Measurements from ENCODE around the gene PDE4B. TPM values are rescaled to one million over a fixed set of nuclear protein-coding genes. Genes with fewer than 3 reads are reported as not detected.
A peak's percentile ranks its signal among the peaks of the same experiment; 100 is the strongest.

The PDE4B gene
- total and polyA plus RNA-seq, 12 donors, result 2.0 to 63.2 (median 15.3) TPM

DNA sequence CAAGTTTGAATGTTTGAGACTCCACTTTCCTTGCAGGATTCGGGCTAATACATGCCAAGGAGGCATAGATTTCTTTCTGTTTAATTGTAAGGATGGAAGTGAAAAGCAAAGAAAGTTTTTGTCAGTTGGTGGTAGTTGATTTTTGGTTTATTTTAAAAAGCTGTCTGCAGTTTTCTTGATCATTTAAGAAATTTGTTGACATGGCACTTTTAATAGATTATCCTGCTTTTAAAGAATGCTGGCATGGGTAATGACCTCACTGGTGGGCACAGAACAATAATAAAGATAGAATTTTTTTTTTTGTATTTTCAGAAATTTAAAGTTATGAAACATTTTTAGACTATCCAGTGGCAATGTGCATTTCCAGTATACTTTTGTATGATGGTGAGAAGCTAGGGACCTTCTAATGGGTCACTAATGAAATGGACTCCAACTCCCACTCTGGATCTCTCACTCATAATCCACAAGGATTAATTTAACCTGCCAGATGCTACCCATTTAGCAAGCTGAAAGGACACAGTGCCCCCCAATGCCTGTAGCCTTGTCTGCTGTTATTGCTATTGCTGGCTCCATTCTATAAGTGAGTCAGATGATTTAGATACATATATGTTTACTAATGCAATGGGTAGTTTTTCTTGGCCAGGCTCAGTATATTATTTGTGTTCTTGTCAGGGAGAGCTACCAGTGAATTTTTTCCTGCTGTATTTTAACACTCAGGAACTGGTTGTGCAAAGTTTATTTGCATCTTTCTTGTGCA is 551.1 kb downstream of the PDE4B start:
- Histone ChIP-seq H3K36me3 (peaks cover 0 to 15% (median 0%) of the 10 kb centered on the region in 9 donors), H3K4me3 (no peak overlapping the region), H3K9me3 (no peaks in the 10 kb centered on the region), H3K27me3 (no peaks in the 10 kb centered on the region), H3K4me1 (peaks cover 0 to 99% (median 43%) of the 10 kb centered on the region in 9 donors), H3K27ac (peak overlapping the region in 1 of 10 donors; percentile 4)
- DNase-seq (no peak), ATAC-seq (peak in 1 of 8 donors; percentile 25)
- no peak for TF ChIP-seq CTCF (IDR thresholded peaks at IDR 0.05)
- intact Hi-C loops (cut with DNase I), result no loop called here
- 86% methylated on average over 1 of the region's 1 CpG for WGBS, 2 donors

DNA sequence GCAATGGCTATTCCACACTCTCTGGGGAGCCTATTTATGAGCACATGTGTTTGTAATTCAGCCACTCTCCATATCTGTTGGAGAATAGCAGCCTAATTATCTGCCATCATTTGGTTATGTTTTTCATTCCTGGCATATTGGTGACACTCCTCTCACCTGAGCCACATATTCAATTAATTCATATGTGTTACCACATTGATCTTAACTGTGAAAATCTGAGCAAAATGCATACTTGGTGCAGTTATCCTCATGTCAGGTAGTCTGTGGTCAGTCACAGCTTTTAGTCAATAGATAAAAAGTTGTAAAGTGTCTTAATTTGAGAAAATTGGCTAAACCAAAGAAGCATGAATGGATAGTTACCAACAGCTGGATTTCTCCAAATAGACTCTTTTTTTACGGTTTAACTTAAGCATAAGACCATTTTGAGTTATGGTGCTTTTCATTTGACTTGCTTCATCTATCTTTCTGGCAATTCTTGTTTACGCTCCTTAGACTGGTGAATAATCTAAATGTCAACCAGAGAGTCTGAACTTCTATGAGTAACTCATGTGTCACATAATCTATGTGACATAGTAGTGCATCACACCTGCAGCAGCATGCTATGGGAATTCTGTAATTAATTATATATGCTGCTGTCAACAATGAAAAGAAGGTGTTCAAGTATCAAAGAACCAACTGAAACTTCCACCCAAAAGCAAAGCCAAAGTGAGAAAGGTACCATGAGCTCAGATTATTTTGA is 553.5 kb downstream of the PDE4B start:
- intact Hi-C loops (cut with DNase I), result no loop called here
- no peak for TF ChIP-seq CTCF (IDR thresholded peaks at IDR 0.05)
- no peak for DNase-seq
- no peaks in the 10 kb centered on the region for H3K9me3 ChIP-seq
- H3K27me3 ChIP-seq, result no peaks in the 10 kb centered on the region
- 90 to 98% methylated on average over 2 of the region's 2 CpGs for WGBS, 2 donors
- H3K27ac ChIP-seq, result peak overlapping the region in 1 of 10 donors; percentile 5
- peaks cover 7 to 100% (median 48%) of the 10 kb centered on the region in 9 donors for H3K4me1 ChIP-seq
- no peak overlapping the region for H3K4me3 ChIP-seq
- peaks cover 0 to 11% (median 0%) of the 10 kb centered on the region in 9 donors for H3K36me3 ChIP-seq
- ATAC-seq, result no peak

DNA sequence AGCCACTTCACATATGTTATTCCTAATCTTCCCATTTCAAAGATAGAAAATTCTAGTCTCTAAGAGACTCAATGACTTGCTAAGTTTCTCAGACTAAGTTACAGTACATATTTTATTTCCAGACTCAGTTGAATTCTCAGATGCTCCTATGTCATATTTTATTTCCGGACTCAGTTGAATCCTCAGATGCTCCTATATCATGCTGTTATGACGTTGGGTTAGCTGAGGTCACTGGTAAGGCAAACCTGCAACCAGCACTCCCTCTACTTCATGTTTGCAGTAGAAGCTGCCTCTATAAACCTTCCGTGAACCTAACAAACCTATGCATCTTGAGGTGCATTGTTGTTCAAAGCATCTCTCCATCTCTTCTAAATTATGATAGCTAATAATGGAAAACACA is 554.2 kb downstream of the PDE4B start:
- WGBS, 2 donors, result 70 to 84% methylated on average over 3 of the region's 3 CpGs
- peaks cover 0 to 7% (median 0%) of the 10 kb centered on the region in 9 donors for H3K36me3 ChIP-seq
- TF ChIP-seq CTCF (IDR thresholded peaks at IDR 0.05), result no peak
- intact Hi-C loops (cut with DNase I), result no loop called here
- no peaks in the 10 kb centered on the region for H3K27me3 ChIP-seq
- no peak overlapping the region for H3K4me3 ChIP-seq
- peak overlapping the region in 1 of 10 donors; percentile 75 for H3K27ac ChIP-seq
- DNase-seq, result no peak
- ATAC-seq, result no peak
- H3K4me1 ChIP-seq, result peaks cover 7 to 100% (median 47%) of the 10 kb centered on the region in 9 donors
- no peaks in the 10 kb centered on the region for H3K9me3 ChIP-seq

GRCh38 chr1:66348776-66349175 is 556.1 kb downstream of the PDE4B start:
- no peak for TF ChIP-seq CTCF (IDR thresholded peaks at IDR 0.05)
- 35 to 51% methylated on average over 1 of the region's 1 CpG for WGBS, 2 donors
- Histone ChIP-seq H3K9me3 (no peaks in the 10 kb centered on the region), H3K27me3 (no peaks in the 10 kb centered on the region), H3K4me3 (no peak overlapping the region), H3K27ac (peak overlapping the region in 9 of 10 donors; percentile 46 to 85 (median 68)), H3K36me3 (peaks cover 0 to 7% (median 0%) of the 10 kb centered on the region in 9 donors), H3K4me1 (peaks cover 7 to 100% (median 53%) of the 10 kb centered on the region in 9 donors)
- no peak for DNase-seq
- ATAC-seq, result no peak
- intact Hi-C loops (cut with DNase I), result no loop called here
